Lower leg skin (tissue), 4 donors: Measurements from ENCODE around the gene LRPPRC. TPM values are rescaled to one million over a fixed set of nuclear protein-coding genes. Genes with fewer than 3 reads are reported as not detected.

ENCODE experiments used
- DNase-seq, 2 donors: peaks; one replicate each; pipeline ENCODE4 v3.0.0-alpha.2; 2019; ENCODE audit warnings: low spot score in 2 of 2
- H3K4me3 ChIP-seq: fragments of 200-600 bp; sonication (generic); 2 replicates; pipeline ENCODE4 v1.5.1; 2017; ENCODE audit warnings: mild to moderate bottlenecking, low read depth; ENCODE audit not compliant: poor library complexity, severe bottlenecking
- CTCF ChIP-seq, 3 donors: fragments of 450-650 bp; IDR thresholded peaks; one replicate each; pipeline ENCODE4 v1.5.1; 2016; ENCODE audit warnings: antibody characterized with exemption in 3 of 3, mild to moderate bottlenecking in 3 of 3, moderate library complexity in 2 of 3
- POLR2A ChIP-seq, 2 donors: fragments of 450-650 bp; IDR thresholded peaks; one replicate each; pipeline ENCODE4 v1.6.1; 2016 to 2017; ENCODE audit warnings: antibody characterized with exemption in 2 of 2, mild to moderate bottlenecking in 1 of 2, moderate library complexity in 1 of 2
- WGBS, 2 donors: methylation state at CpG; one replicate each; pipeline ENCODE4 v1.1.5; 2018; 5-methylcytosine and 5-hydroxymethylcytosine counted together
- intact Hi-C: fragments of 100-400 bp; cut with DNase I; formaldehyde crosslinking; loops from one replicate; pipeline ENCODE4 v1.15.0; 2023; ENCODE audit warnings: low total_unique reads
- total RNA-seq, 4 donors: library from RNA; depleted of rRNA; stranded (reverse); fragments of >200 nt; gene quantifications; one replicate each; pipeline ENCODE4 v1.1.0, GENCODE V29; 2016

LRPPRC gene
- total RNA-seq, 4 donors from 2014 or later: 39.5 to 51.2 (median 47.8) TPM

DNA sequence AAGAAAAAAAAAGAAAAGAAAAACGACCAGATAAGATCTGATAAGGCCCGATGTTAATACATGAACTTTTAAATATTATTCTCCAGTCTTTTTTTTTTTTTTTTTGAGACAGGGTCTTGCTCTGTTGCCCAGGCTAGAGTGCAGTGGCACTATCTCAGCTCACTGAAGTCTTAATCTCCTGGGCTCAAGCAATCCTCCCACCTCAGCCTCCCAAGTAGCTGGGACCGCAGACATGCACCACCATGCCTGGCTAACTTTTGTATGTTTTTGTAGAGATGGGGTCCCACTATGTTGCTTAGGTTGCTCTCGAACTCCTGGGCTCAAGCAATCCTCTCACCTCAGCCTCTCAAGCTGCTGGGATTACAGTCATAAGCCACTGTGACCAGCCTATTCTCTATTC is 158.8 kb downstream of the LRPPRC start:
- intact Hi-C loops: no loop called here
- no peak overlapping the region for H3K4me3 ChIP-seq
- TF ChIP-seq POLR2A (IDR thresholded peaks at IDR 0.05) (no peak), CTCF (IDR thresholded peaks at IDR 0.05) (no peak)
- no peak for DNase-seq
- whole genome bisulfite sequencing, 2 donors: 76 to 86% methylated on average over 4 of the region's 4 CpGs

Other genes with a start within 250 kb of the LRPPRC start
- 10 to 100 TPM; 13.6 to 20.4 (median 17.7) TPM for gene DYNC2LI1, start 221.9 kb downstream of the LRPPRC start, total RNA-seq
- gene ABCG5, start 157.2 kb downstream of the LRPPRC start, total RNA-seq: not detected
- not detected for gene ABCG8, start 157.0 kb downstream of the LRPPRC start, total RNA-seq
- 10 to 100 TPM; 24.2 to 40.2 (median 35.9) TPM for gene PPM1B, start 172.9 kb upstream of the LRPPRC start, total RNA-seq